Mucosa of gallbladder (tissue), 1 donor: ENCODE measurements around the gene CNGA3. TPM values are rescaled to one million over a fixed set of nuclear protein-coding genes. Genes with fewer than 3 reads are reported as not detected.

Source experiments
- DNase-seq: peaks from one replicate; pipeline ENCODE4 v3.0.0-alpha.2; 2020; ENCODE audit warnings: low spot score
- total RNA-seq: library from RNA; stranded (reverse); gene quantifications from one replicate; pipeline ENCODE4 v1.2.1, GENCODE V29; 2021
- donor health status: DM: no; HTN: no; CAD: no.

Gene CNGA3
- total RNA-seq, 1 donor from 2014 or later: not detected

DNA sequence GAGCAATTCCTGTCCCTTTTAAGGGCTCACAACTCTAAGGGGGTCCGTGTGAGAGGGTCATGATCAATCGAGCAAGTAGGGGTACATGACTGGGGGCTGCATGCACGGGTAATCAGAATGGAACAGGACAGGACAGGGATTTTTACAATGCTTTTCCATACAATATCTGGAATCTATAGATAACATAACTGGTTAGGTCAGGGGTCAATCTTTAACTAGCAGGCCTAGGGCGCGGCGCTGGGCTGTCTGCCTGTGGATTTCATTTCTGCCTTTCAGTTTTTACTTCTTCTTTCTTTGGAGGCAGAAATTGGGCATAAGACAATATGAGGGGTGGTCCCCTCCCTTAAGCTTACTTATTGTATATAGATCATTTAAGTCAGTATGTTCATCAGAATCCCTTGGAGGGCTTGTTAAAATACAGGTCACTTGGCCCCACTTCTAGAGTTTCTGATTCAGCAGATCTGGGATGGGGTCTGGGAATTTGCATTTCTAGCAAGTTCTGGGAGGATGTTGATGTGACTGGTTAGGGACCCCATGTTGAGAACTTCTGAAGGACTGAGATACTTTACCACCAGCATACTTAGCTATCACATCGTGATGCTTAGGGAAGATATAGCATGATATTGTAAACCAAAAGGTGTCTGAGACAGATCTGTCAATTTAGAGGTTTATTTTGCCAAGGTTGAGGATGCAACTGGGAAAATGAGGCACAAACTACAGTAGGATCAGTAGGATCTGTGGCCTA is 95.6 kb downstream of the CNGA3 start:
- no peak for DNase-seq

DNA sequence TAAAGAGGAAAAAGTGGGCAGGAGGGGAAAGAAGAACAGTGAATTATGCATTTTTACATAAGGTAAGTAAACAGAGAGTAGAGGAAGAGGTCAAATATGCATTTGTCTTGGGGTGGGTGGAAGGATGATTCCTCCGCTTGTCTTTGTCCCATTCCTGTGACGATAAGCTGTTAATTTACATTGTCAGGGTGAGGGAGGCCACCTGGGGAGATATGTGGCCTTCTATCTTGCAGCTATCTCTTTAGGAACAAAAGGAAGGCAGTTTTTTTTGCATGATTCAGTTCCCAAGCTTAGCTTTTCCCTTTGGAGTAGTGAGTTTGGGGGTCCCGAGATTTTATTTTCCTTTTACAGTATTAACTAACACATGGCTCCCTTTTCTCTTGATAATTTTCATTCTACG is 96.2 kb downstream of the CNGA3 start:
- DNase-seq: no peak

DNA sequence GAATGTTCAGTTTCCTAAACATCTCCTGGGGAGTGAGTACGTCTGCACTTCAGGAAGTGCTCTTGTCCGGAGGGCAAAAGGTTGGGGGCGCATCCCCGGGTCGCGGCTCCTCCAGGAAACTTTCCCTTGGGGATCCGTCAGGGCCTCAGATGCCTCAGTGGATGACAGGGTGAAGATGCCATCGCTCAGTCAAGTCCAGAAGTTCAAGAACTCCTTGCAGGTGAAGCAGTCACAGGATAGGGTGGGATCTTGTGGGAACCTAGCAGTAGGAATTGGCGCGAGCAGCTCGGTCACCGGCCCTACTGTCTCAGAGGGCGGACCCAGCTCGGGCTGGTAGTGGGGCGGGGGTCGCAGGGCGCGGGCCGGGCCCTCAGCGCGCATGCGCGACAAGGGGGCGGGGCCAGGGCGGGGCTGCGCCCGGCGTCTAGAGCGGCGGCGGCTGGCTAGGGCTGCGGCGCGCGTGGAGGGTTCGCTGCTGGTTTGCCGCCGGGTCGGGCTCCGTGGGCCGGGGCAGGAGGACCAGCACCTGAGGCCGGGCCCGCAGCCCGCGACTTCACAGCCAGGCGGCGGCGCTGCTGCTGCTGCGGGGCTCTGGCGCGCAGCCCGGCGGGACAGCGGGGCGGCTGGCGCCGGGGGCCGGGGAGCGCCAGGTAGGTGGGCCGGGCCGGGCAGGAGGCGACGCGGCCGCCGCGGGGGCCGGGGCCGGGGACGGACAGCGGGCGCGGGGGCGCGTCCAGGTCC is 98.3 kb downstream of the CNGA3 start, which contains the start of gene INPP4A:
Gene INPP4A, plus strand, starts transcription at position 423 of the 741 bp plus-strand sequence. CDS start 75,191 bp downstream, outside the sequence.
- DNase-seq: peak; percentile 62

DNA sequence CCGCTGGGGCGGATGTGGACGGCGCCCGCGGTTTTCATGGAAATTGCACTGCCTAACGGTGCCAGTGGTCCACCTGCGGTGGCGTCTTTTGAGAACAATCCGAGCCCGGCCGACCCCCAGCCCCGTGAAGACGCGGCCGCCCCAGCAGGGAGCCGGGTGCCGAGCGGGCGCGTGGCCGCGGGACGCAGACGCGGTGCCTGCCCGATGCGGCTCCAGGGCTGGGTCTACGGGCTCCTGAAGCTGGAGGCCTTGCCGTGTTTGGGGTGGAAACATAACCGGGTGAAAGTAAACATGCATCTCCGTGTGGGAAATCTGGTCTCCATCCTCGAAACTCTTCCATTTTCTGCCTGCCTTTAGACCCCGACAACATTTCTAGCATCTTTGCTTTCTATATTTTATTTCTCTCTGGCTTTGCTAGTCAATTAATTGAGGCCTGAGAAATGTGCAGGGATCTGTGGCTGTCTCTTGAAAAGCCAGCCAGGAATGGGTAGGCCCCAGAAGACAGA is 99.0 kb downstream of the CNGA3 start:
- DNase-seq: no peak

DNA sequence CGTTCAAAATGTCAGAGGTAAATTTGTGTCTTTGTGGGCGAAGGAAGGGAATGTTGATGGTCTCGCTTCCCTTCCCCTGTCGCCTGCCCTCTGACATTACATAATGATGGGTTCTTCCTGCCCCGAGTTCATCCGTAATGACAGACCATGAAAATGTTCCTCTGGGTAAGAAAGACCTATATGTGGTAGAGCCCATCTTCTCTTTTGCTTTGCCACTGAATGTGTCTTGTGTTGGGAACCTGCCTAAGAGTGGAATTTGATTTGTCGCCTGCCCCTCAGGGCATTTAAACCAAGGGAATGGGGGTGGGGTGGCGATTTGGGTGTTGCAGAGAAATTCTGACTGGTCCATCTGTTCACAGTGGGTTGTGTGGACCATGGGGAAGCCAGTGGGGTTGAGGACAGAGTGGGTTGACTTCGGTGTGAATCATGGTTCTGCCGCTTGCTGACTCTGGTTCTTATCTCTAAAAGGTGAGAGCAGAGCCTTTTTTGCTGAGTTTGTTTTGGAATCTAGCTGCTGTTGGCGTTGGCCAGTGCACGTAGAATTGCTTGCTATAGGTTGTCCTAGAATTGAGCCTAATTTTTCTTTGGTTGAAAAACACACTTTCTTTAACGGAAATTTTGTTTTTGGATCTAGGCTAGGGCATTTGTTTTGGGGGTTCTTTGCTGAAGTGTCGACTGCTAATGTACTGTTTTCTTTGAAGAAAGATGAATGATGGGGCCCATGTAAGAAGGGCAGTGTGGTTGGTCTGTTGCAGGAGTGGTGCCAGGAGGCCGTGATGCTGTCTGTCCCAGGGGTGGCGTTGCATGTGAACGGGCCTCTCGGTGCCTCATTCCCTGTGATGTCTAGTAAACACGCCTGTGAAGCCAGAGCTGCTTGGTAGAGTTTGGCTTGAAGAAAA is 99.7 kb downstream of the CNGA3 start:
- DNase-seq: no peak

DNA sequence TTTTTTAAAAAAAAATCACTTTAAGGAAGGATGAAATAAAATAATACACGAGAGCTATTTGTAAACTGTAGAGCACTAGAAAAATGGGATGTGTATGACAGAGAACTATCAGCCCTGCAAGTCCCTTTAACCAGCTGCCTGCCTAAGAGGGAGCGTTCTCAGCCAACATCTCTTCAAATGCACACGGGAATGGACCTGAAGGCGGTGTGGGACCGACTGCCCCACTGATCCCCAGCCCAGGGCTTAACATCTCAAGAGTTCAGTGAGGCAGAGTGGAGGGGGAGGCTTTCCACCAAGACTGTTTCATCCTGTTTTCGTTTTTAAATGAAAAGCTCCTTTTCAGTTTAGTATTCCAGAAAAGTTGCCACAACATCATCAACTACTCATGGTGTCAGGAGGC is 100.6 kb downstream of the CNGA3 start:
- no peak for DNase-seq

Other genes with a start within 250 kb of the CNGA3 start
- gene INPP4A, start 98.4 kb downstream of the CNGA3 start, total RNA-seq: 32.7 TPM